GM18861 (cell line): ENCODE results near the gene DDX25.

ENCODE experiments used
- ATAC-seq: cut with Tn5 transposase; IDR thresholded peaks from one replicate; pipeline ENCODE4 v1.9.1; 2021; ENCODE audit not compliant: unreplicated experiment

The DDX25 gene

GRCh38 chr11:125968354-125968753, 64.0 kb downstream of the DDX25 start:
- ATAC-seq = no peak

GRCh38 chr11:125971618-125972017, 67.3 kb downstream of the DDX25 start:
- ATAC-seq = no peak

DNA sequence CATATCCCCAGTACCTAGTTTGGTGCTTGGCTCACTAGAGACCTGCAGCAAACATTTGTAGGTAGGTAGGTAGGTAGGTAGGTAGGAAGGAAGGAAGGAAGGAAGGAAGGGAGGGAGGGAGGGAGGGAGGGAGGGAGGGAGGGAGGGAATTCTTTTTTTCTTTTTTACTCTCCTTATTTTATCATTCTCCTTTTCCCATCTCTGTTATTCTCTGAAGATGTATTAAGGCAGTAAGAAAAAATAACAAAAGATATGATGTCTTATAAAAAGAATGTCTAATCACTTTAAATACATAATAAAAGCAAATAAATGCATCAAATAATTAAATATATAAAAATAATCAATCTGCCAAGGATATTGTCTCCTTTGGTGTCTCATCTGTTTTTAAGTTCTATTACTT, 70.0 kb downstream of the DDX25 start:
- no peak for ATAC-seq

DNA sequence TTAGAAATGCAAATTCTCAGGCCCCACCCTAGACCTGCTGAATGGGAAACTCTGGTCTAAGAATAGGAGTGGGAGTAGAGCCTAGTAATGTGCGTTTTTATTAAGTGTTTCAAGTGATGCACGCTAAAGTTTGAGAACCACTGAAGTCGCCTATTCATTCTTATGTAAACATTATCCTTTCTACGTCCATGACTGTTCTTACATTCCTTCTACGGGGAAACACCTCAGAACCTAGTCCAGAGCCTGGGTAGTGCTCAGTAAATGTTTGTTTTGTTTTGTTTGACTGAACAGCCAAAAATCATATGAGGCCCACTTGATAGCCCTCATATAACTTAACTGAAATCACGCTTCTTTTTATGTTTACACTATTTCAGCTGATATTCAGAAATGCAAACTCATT, 71.3 kb downstream of the DDX25 start:
- ATAC-seq = no peak

DNA sequence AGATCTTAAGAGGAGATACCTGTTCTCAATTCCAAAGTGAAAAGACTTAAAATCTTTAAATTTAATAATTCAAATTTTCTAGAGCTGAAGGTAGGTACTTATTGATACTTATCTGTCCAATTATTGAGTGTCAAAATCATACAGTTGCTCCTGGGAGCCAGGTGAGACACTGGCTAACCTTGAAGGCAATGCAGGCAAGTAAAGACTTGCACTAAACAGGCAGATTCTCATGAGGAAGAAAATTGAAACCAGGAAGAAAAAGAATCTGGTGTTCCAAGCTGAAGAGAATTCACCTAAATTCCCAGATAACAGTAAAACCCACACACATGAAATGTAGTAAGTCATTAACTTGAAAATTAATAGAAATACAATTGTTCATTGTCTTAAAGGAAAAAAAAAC, 71.8 kb downstream of the DDX25 start:
- no peak for ATAC-seq

GRCh38 chr11:125977333-125977732, 73.0 kb downstream of the DDX25 start:
- ATAC-seq = no peak

GRCh38 chr11:125978181-125978716, 73.9 kb downstream of the DDX25 start:
- ATAC-seq = no peak
